Measurements from ENCODE around the gene GMEB2. TPM values are rescaled to one million over a fixed set of nuclear protein-coding genes. Genes with fewer than 3 reads are reported as not detected.

Gene GMEB2
- total RNA-seq, 1 experiment from 2014 or later, result 14.3 TPM

DNA sequence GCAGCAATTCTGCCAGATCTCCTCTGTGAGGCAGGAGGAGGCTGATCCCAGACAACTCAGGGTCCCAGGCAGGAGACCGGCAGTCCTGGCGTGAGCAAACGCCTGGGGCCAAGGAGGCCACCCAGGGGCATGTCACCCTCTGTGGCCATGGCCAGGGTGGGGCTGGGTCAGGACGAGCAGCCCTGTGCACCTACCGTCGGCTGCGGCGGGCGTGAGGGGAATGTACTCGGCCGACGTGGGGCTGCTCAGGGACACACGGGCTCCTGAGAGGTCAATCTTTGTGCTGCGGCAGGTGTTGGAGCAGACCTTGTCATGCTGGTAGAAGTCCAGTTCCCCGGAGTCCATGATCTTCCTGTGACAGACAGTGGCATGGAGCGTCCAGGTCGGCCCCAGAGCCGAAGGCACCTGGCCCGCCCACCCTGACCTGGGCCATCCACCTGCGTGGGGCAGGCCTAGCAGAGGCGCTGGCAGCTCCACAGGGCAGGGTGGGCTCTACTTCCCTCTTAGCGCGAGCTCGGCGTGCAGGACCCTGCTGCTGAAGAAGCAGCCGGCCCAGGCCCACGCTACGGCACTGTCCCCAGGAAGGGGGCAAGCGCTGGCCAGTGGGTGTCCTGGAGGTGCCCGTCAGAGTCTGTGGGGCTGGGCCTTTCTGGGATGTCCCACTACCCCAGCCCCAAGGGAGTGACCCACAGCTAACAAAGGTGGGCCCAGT is 31.3 kb downstream of the GMEB2 start:
- H3K23me2 ChIP-seq (ENCODE audit: insufficient read length, low read depth, low read length, poor library complexity, severe bottlenecking), result no peaks in the 10 kb centered on the region
- H3K4me3 Mint-ChIP-seq, result no peak overlapping the region
- H2BK15ac ChIP-seq (ENCODE audit: low read depth, low read length), result no peak overlapping the region
- H2AFZ ChIP-seq (ENCODE audit: low read length), result no peak overlapping the region
- H3K79me1 ChIP-seq (ENCODE audit: insufficient read depth, low read depth, low read length, poor library complexity, severe bottlenecking), result no peaks in the 10 kb centered on the region
- H3K9ac ChIP-seq (ENCODE audit: extremely low read depth, insufficient read length, low read length), result no peak overlapping the region
- no peaks in the 10 kb centered on the region for H3K9me3 Mint-ChIP-seq
- H4K8ac ChIP-seq (replicated peaks; ENCODE audit: insufficient read length, low read depth, low read length), result no peak overlapping the region
- no peak overlapping the region for H3K23ac ChIP-seq (ENCODE audit: insufficient read length, low read depth, low read length)
- no peak overlapping the region for H3K4ac ChIP-seq (ENCODE audit: low read depth, low read length)
- no peak overlapping the region for H2BK20ac ChIP-seq (ENCODE audit: low read depth, low read length, poor library complexity, severe bottlenecking)
- no peak overlapping the region for H3K14ac ChIP-seq (ENCODE audit: insufficient read depth, low read length)
- H3K4me1 ChIP-seq (ENCODE audit: insufficient read depth, low read length), result no peaks in the 10 kb centered on the region
- WGBS (ENCODE audit: extremely low coverage, insufficient read length, low lambda C conversion rate), result no CpG with 5 or more reads among the region's 30 CpGs
- H2AK5ac ChIP-seq (ENCODE audit: insufficient read length, low read length), result no peak overlapping the region
- H3K27me3 ChIP-seq (ENCODE audit: insufficient read depth, low read length), result no peaks in the 10 kb centered on the region
- H2BK120ac ChIP-seq (ENCODE audit: low read depth, low read length, poor library complexity, severe bottlenecking), result no peak overlapping the region
- TF ChIP-seq, protein P1, sequence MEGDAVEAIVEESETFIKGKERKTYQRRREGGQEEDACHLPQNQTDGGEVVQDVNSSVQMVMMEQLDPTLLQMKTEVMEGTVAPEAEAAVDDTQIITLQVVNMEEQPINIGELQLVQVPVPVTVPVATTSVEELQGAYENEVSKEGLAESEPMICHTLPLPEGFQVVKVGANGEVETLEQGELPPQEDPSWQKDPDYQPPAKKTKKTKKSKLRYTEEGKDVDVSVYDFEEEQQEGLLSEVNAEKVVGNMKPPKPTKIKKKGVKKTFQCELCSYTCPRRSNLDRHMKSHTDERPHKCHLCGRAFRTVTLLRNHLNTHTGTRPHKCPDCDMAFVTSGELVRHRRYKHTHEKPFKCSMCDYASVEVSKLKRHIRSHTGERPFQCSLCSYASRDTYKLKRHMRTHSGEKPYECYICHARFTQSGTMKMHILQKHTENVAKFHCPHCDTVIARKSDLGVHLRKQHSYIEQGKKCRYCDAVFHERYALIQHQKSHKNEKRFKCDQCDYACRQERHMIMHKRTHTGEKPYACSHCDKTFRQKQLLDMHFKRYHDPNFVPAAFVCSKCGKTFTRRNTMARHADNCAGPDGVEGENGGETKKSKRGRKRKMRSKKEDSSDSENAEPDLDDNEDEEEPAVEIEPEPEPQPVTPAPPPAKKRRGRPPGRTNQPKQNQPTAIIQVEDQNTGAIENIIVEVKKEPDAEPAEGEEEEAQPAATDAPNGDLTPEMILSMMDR (conservative IDR thresholded peaks at IDR 0.05), result no peak
- peaks cover 6 to 38% (median 37%) of the 10 kb centered on the region in 3 experiments; a peak in 6 of 7 replicates for H3K36me3 Mint-ChIP-seq (ENCODE audit: insufficient read depth in 1 of 3, low read depth in 3 of 3)
- no peak overlapping the region for H3K56ac ChIP-seq (ENCODE audit: insufficient read length, low read depth, low read length)
- no peak overlapping the region for H3K18ac ChIP-seq (ENCODE audit: insufficient read length, low read depth, low read length)
- no peaks in the 10 kb centered on the region for H4K20me1 ChIP-seq (ENCODE audit: control insufficient read depth, insufficient read depth, insufficient read length)
- H4K91ac ChIP-seq (ENCODE audit: insufficient read length, low read depth, low read length), result no peak overlapping the region
- no peaks in the 10 kb centered on the region for H3K79me2 ChIP-seq (ENCODE audit: insufficient read depth, low read length)
- no peak overlapping the region for H3K27ac ChIP-seq (ENCODE audit: insufficient read length, low read depth, low read length)
- H2BK12ac ChIP-seq (ENCODE audit: insufficient read length, low read depth, low read length), result no peak overlapping the region
- no peak overlapping the region for H3K4me2 ChIP-seq (ENCODE audit: insufficient read depth, insufficient read length, low read length)
- H3K27ac Mint-ChIP-seq, result no peak overlapping the region
- H3T11ph ChIP-seq (ENCODE audit: low read length), result no peak overlapping the region
- H3K9me3 ChIP-seq (ENCODE audit: control insufficient read depth, low read depth, low read length), result no peaks in the 10 kb centered on the region
- H3K4me1 Mint-ChIP-seq, result no peaks in the 10 kb centered on the region
- H4K5ac ChIP-seq (ENCODE audit: insufficient read length, low read depth, low read length), result no peak overlapping the region
- no peak overlapping the region for H2BK5ac ChIP-seq (ENCODE audit: insufficient read length, low read length)
- H3K27me3 Mint-ChIP-seq (ENCODE audit: low read depth), result no peaks in the 10 kb centered on the region
- DNase-seq, result no peak
